GM12878 (cell line): ENCODE results near the gene CIRBP. TPM values are rescaled to one million over a fixed set of nuclear protein-coding genes. Genes with fewer than 3 reads are reported as not detected.

Source experiments
- ATAC-seq: fragments of 200-7000 bp; cut with Tn5 transposase; 3 replicates; pipeline ENCODE4 v1.9.1; 2020; ENCODE audit warnings: mild to moderate bottlenecking, moderate library complexity
- BruUV-seq: library from RNA; stranded (reverse); fragments of 400-500 nt; replicated peaks from 2 replicates; lab custom pipeline; 2021; lab: Mats Ljungman, UMichigan
- CTCF ChIA-PET: fragments of 300-600 bp; sonication (Branson Sonifier 250); formaldehyde crosslinking; extraction: SDS; loops from one replicate; lab custom pipeline; 2021; ENCODE audit warnings: inconsistent platforms; lab: Yijun Ruan, JAX
- POLR2A ChIA-PET: fragments of 350-600 bp; formaldehyde crosslinking; extraction: SDS; loops from one replicate; lab custom pipeline; 2021; ENCODE audit warnings: inconsistent platforms; lab: Charles Lee
- RAD21 ChIA-PET: fragments of 300-600 bp; sonication (Branson Sonifier 250); formaldehyde crosslinking; loops from one replicate; lab custom pipeline; 2023; ENCODE audit warnings: antibody characterized with exemption; ENCODE audit not compliant: unreplicated experiment; lab: Charles Lee
- SMC1A ChIA-PET: fragments of 300-600 bp; sonication (Branson Sonifier 250); formaldehyde crosslinking; loops from one replicate; lab custom pipeline; 2023; ENCODE audit not compliant: unreplicated experiment, uncharacterized antibody; lab: Charles Lee
- DNase-seq: peaks from one replicate; pipeline ENCODE4 v3.0.0-alpha.2; 2011; ENCODE audit warnings: low read depth, low spot score
- FAIRE-seq: peaks from 3 replicates; lab custom pipeline; 2011; peaks lifted over from hg19 to GRCh38; lab: Jason Lieb, UNC
- H2AFZ ChIP-seq: 2 replicates; pipeline ENCODE4 v1.6.0; 2011; ENCODE audit warnings: low read depth, low read length, control low read depth; ENCODE audit not compliant: control insufficient read depth
- H3K27ac ChIP-seq: 2 replicates; pipeline ENCODE4 v1.5.1; 2011; ENCODE audit warnings: control low read depth; ENCODE audit not compliant: control insufficient read depth, insufficient read depth
- H3K27me3 ChIP-seq, 2 experiments: replicated peaks in 1 of 2; 2 replicates each; pipeline versions ENCODE4 v1.6.0 to v1.6.1; 2011; ENCODE audit warnings: low read length in 1 of 2; ENCODE audit not compliant: control insufficient read depth in 2 of 2, insufficient read depth in 2 of 2
- H3K36me3 ChIP-seq, 2 experiments: 2 replicates each; pipeline ENCODE4 v1.5.1; 2011; ENCODE audit warnings: low read length in 1 of 2; ENCODE audit not compliant: control insufficient read depth in 2 of 2, insufficient read depth in 2 of 2
- H3K4me1 ChIP-seq: 2 replicates; pipeline ENCODE4 v1.6.1; 2011; ENCODE audit warnings: mild to moderate bottlenecking, low read length, moderate library complexity, mixed read lengths; ENCODE audit not compliant: control insufficient read depth, insufficient read depth
- H3K4me2 ChIP-seq: 2 replicates; pipeline ENCODE4 v1.6.0; 2011; ENCODE audit warnings: control low read depth; ENCODE audit not compliant: control insufficient read depth, insufficient read depth
- H3K4me3 ChIP-seq: fragments of 200-600 bp; sonication (generic); 2 replicates; pipeline ENCODE4 v1.5.1; 2016
- H3K79me2 ChIP-seq: 2 replicates; pipeline ENCODE4 v1.6.0; 2011; ENCODE audit warnings: low read length; ENCODE audit not compliant: control insufficient read depth, insufficient read depth
- H3K9ac ChIP-seq: 2 replicates; pipeline ENCODE4 v1.8.0; 2011; ENCODE audit warnings: low read length, control low read depth, mixed read lengths; ENCODE audit not compliant: control insufficient read depth, insufficient read depth
- H3K9me3 ChIP-seq: replicated peaks from 3 replicates; pipeline ENCODE4 v1.5.1; 2011; ENCODE audit warnings: mild to moderate bottlenecking, low read length; ENCODE audit not compliant: control insufficient read depth, insufficient read depth
- H4K20me1 ChIP-seq: 2 replicates; pipeline ENCODE4 v1.6.0; 2011; ENCODE audit not compliant: control insufficient read depth, insufficient read depth
- ASH2L ChIP-seq: fragments of 300-600, 200-600 bp; sonication (generic); IDR thresholded peaks from 2 replicates; pipeline ENCODE4 v1.6.1; 2017; ENCODE audit warnings: low read depth, mild to moderate bottlenecking, borderline replicate concordance
- CHD1 ChIP-seq: IDR thresholded peaks from 2 replicates; pipeline ENCODE4 v1.6.1; 2012; ENCODE audit warnings: low read depth, low read length, improper control_type of control experiment
- ELK1 ChIP-seq: IDR thresholded peaks from 2 replicates; pipeline ENCODE4 v1.6.1; 2012; ENCODE audit warnings: low read depth, low read length, improper control_type of control experiment
- EZH2 ChIP-seq: IDR thresholded peaks from 2 replicates; pipeline ENCODE4 v1.6.1; 2012; ENCODE audit warnings: low read depth, mild to moderate bottlenecking, control low read depth, inconsistent platforms, low read length, borderline replicate concordance; ENCODE audit not compliant: control insufficient read depth
- IRF4 ChIP-seq: IDR thresholded peaks from 2 replicates; pipeline ENCODE4 v1.6.1; 2011; ENCODE audit warnings: low read depth, low read length
- MEF2A ChIP-seq: IDR thresholded peaks from 2 replicates; pipeline ENCODE4 v1.6.1; 2011; ENCODE audit warnings: low read depth, mild to moderate bottlenecking, low read length, moderate library complexity; ENCODE audit not compliant: insufficient read depth
- POLR2A ChIP-seq: IDR thresholded peaks from 2 replicates; pipeline ENCODE4 v1.6.1; 2011; ENCODE audit warnings: low read depth, mild to moderate bottlenecking, low read length
- POLR2AphosphoS5 ChIP-seq: IDR thresholded peaks from 2 replicates; pipeline ENCODE4 v1.6.1; 2011; ENCODE audit warnings: mild to moderate bottlenecking, low read length, inconsistent platforms
- RELA ChIP-seq: fragments of 450-650 bp; IDR thresholded peaks from 2 replicates; pipeline ENCODE4 v1.8.0; 2014; ENCODE audit warnings: borderline replicate concordance; ENCODE audit not compliant: partially characterized antibody
- RFX5 ChIP-seq: IDR thresholded peaks from 2 replicates; pipeline ENCODE4 v1.6.1; 2011; ENCODE audit warnings: low read depth, low read length, improper control_type of control experiment
- YBX1 ChIP-seq: fragments of 450-650 bp; IDR thresholded peaks from 2 replicates; pipeline ENCODE4 v1.6.1; 2016; ENCODE audit warnings: antibody characterized with exemption
- ZNF24 ChIP-seq: fragments of 450-650 bp; IDR thresholded peaks from 2 replicates; pipeline ENCODE4 v1.6.1; 2017; ENCODE audit warnings: antibody characterized with exemption, mild to moderate bottlenecking
- ZSCAN29 ChIP-seq: fragments of 450-650 bp; IDR thresholded peaks from 2 replicates; pipeline ENCODE4 v1.6.1; 2017; ENCODE audit warnings: mild to moderate bottlenecking, moderate library complexity
- WGBS: methylation state at CpG from one replicate; pipeline ENCODE4 v1.1.6; 2016; ENCODE audit warnings: low lambda C conversion rate; ENCODE audit not compliant: insufficient replicate concordance, insufficient coverage; ENCODE audit errors: missing lambda C conversion rate; 5-methylcytosine and 5-hydroxymethylcytosine counted together
- in situ Hi-C: fragments of 300-500 bp; cut with MboI; formaldehyde crosslinking; loops from 9 replicates; pipeline ENCODE4 v1.14.3; 2018; ENCODE audit warnings: mixed read lengths
- intact Hi-C: fragments of 100-400 bp; cut with micrococcal nuclease; formaldehyde crosslinking; loops from one replicate; pipeline ENCODE4 v1.14.2; 2022; ENCODE audit not compliant: unreplicated experiment
- polyA plus RNA-seq, 11 experiments: library from polyadenylated mRNA; depleted of rRNA in 4 of 11; unstranded in 6 of 11; stranded (reverse) in 5 of 11; fragments of >200 nt; fragmentation: Nextera tagmentation in 4 of 11; fragmentation: Illumina TruSeq in 1 of 11; extraction: Ambion mirVana in 4 of 11; extraction: Trizol in 1 of 11; gene quantifications; 1 replicate in 1 of 11; 2 replicates in 10 of 11; pipeline versions ENCODE4 v1.2.1 to v1.2.3, GENCODE V29; 2011 to 2016; ENCODE audit warnings: inconsistent platforms in 2 of 11, missing spikeins in 2 of 11, low read depth in 1 of 11
- total RNA-seq, 4 experiments: library from RNA; depleted of rRNA in 3 of 4; stranded (reverse); fragments of >200 nt in 3 of 4; fragmentation: Illumina TruSeq in 1 of 4; extraction: Trizol in 1 of 4; gene quantifications; 2 replicates each; pipeline versions ENCODE4 v1.2.1 to v1.2.3, GENCODE V29; 2013 to 2021

The CIRBP gene
- total and polyA plus RNA-seq, 10 of the 15 experiments (the other 5 are each of a cell fraction or from before 2014, with no cell fraction given), result 27.6 to 335 (median 229) TPM

- TF ChIP-seq EZH2, result no peak
- no peak for TF ChIP-seq CHD1
- no peak for TF ChIP-seq MEF2A
- TF ChIP-seq ASH2L, result no peak
- no peak for TF ChIP-seq YBX1
- TF ChIP-seq ZSCAN29, result no peak
These were observed 1.2 kb downstream of the CIRBP start (continued) for GRCh38 chr19:1270213-1270853.

GRCh38 chr19:1270854-1271527, 1.9 kb downstream of the CIRBP start:
- Histone ChIP-seq H3K79me2 (peaks cover 58% of the 10 kb centered on the region), H2AFZ (no peak overlapping the region), H3K27ac (peak overlapping the region; percentile 98; the same call in 1 of the 2 replicates), H3K27me3 (no peaks in the 10 kb centered on the region), H3K36me3 (peaks cover 34 to 35% of the 10 kb centered on the region in 2 experiments), H4K20me1 (no peaks in the 10 kb centered on the region; the same call in 1 of the 2 replicates), H3K9me3 (no peaks in the 10 kb centered on the region), H3K4me3 (peak overlapping the region; percentile 98), H3K9ac (peak overlapping the region; percentile 98), H3K4me2 (peak overlapping the region; percentile 99), H3K4me1 (peaks cover 35% of the 10 kb centered on the region)
- intact Hi-C loops, result no loop called here
- 32% methylated on average over 26 of the region's 26 CpGs for WGBS
- ChIA-PET CTCF (interaction anchor here (4.0 kb wide), 1 partner anchor 27 kb away, joined by 32 read pairs; no protein-coding TSS in a partner anchor), RAD21 (no interaction called here), SMC1A (no interaction called here), POLR2A (interaction anchor here (0.5 to 1.0 kb wide), 3 partner anchors 18 to 174 kb away, joined by 3 to 6 read pairs (median 4); no protein-coding TSS in a partner anchor)
- FAIRE-seq (peak; percentile 41), ATAC-seq (no peak), DNase-seq (no peak)
- in situ Hi-C loops, result no loop called here
- BruUV-seq, result no TSS peak
- TF ChIP-seq POLR2A (peak; percentile 55), ELK1 (no peak), RFX5 (no peak), POLR2AphosphoS5 (peak; percentile 35; the same call in 1 of the 2 replicates), RELA (no peak), ZNF24 (no peak), IRF4 (no peak)
